Measurements from ENCODE around the gene AP1AR. TPM values are rescaled to one million over a fixed set of nuclear protein-coding genes. Genes with fewer than 3 reads are reported as not detected.
A peak's percentile ranks its signal among the peaks of the same experiment; 100 is the strongest.

AP1AR gene
- total and polyA plus RNA-seq, 2 donors (not counting 3 experiments of a cell fraction or from before 2014, with no cell fraction given), result 6.6 to 18.6 TPM

- ChIA-PET CTCF (interaction anchor here (0.7 to 2.0 kb wide), 17 partner anchors 8 to 337 kb away, joined by 3 to 44 read pairs (median 4); no protein-coding TSS in a partner anchor), POLR2A (no interaction called here)
- H3K9ac ChIP-seq (replicated peaks; ENCODE audit: extremely low read depth, insufficient read depth, low read length), result no peak overlapping the region
- H3K4me2 ChIP-seq (ENCODE audit: insufficient read depth, low read length), result no peak overlapping the region
- no peaks in the 10 kb centered on the region for H3K4me1 ChIP-seq (ENCODE audit: control insufficient read depth, extremely low read depth, insufficient read depth, low read length)
- intact Hi-C loops (cut with micrococcal nuclease) (loop anchor here (1.0 kb wide), 1 partner anchor 168 kb away; no protein-coding TSS in a partner anchor), dilution Hi-C loops (cut with MboI; ENCODE audit: extremely low pct_ligation_motif_present, low sequenced_read_pairs) (no loop called here)
- FAIRE-seq (no peak), DNase-seq (ENCODE audit: low read depth, low spot score) (peak; percentile 50)
- peaks cover 3 to 12% of the 10 kb centered on the region in 2 experiments for H3K36me3 ChIP-seq (ENCODE audit: control insufficient read depth in 2 of 2, extremely low read depth in 1 of 2, insufficient read depth in 2 of 2, low read length in 2 of 2)
- H3K27me3 ChIP-seq (ENCODE audit: control insufficient read depth in 2 of 2, insufficient read depth in 2 of 2, low read length in 2 of 2), result no peaks in the 10 kb centered on the region
- H3K9me1 ChIP-seq (replicated peaks; ENCODE audit: control insufficient read depth, extremely low read depth, insufficient read depth, low read length), result no peaks in the 10 kb centered on the region
- H3K4me3 ChIP-seq (replicated peaks in 1 of 3; ENCODE audit: insufficient read depth in 1 of 3, low read depth in 1 of 3, low read length in 3 of 3), result no peak overlapping the region
- H4K20me1 ChIP-seq (replicated peaks; ENCODE audit: control insufficient read depth, extremely low read depth, insufficient read depth, low read length), result no peaks in the 10 kb centered on the region
- no peak for TF ChIP-seq POLR2A (IDR thresholded peaks at IDR 0.05; ENCODE audit: low read depth, low read length)
- TF ChIP-seq, protein P1, sequence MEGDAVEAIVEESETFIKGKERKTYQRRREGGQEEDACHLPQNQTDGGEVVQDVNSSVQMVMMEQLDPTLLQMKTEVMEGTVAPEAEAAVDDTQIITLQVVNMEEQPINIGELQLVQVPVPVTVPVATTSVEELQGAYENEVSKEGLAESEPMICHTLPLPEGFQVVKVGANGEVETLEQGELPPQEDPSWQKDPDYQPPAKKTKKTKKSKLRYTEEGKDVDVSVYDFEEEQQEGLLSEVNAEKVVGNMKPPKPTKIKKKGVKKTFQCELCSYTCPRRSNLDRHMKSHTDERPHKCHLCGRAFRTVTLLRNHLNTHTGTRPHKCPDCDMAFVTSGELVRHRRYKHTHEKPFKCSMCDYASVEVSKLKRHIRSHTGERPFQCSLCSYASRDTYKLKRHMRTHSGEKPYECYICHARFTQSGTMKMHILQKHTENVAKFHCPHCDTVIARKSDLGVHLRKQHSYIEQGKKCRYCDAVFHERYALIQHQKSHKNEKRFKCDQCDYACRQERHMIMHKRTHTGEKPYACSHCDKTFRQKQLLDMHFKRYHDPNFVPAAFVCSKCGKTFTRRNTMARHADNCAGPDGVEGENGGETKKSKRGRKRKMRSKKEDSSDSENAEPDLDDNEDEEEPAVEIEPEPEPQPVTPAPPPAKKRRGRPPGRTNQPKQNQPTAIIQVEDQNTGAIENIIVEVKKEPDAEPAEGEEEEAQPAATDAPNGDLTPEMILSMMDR (IDR thresholded peaks at IDR 0.05; ENCODE audit: extremely low read depth in 1 of 2, insufficient read depth in 1 of 2, low read depth in 1 of 2, low read length in 2 of 2), result peak; percentile 17 to 25
- no peak overlapping the region for H3K27ac ChIP-seq (ENCODE audit: insufficient read depth, low read depth, low read length)
- H3K79me2 ChIP-seq (ENCODE audit: control insufficient read depth, insufficient read depth, low read length), result no peaks in the 10 kb centered on the region
- BruUV-seq (replicated peaks), result no TSS peak
- no peaks in the 10 kb centered on the region for H3K9me3 ChIP-seq (replicated peaks; ENCODE audit: control insufficient read depth, insufficient read depth, low read length)
- no peak overlapping the region for H2AFZ ChIP-seq (ENCODE audit: low read depth, low read length)
Measured at GRCh38 chr4:112266823-112267222, 35.2 kb downstream of the AP1AR start.

DNA sequence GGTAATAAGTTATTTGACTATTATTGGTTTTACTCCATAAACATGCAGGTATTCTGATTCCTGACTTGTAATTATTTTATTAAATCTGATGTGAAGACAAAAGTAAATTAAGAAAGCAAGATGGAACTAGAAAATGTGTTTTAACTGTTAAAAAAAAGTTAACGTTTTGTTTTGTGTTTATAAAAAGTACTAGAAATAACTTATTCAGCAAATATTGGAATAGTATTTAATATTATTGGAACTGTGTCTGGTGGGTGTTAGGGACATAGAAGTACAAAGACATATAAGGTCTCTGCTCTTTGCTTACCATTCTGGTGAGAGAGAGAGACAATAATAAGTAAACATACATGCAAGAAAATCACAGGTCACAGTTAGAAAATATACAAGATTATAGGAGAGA is 38.5 kb downstream of the AP1AR start:
- intact Hi-C loops (cut with micrococcal nuclease) (loop anchor here (2.0 kb wide), 1 partner anchor 15 kb away; the partner anchor contains the start of gene TIFA), dilution Hi-C loops (cut with MboI; ENCODE audit: extremely low pct_ligation_motif_present, low sequenced_read_pairs) (no loop called here)
- H4K20me1 ChIP-seq (replicated peaks; ENCODE audit: control insufficient read depth, extremely low read depth, insufficient read depth, low read length), result no peaks in the 10 kb centered on the region
- peaks cover 1% of the 10 kb centered on the region for H3K79me2 ChIP-seq (ENCODE audit: control insufficient read depth, insufficient read depth, low read length)
- TF ChIP-seq, protein P2, sequence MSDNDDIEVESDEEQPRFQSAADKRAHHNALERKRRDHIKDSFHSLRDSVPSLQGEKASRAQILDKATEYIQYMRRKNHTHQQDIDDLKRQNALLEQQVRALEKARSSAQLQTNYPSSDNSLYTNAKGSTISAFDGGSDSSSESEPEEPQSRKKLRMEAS (IDR thresholded peaks at IDR 0.05; ENCODE audit: insufficient read depth, insufficient read length), result no peak
- TF ChIP-seq MYC (IDR thresholded peaks at IDR 0.05; ENCODE audit: low read depth, low read length) (no peak), POLR2AphosphoS5 (IDR thresholded peaks at IDR 0.05; ENCODE audit: insufficient read depth, low read depth, low read length) (no peak), POLR2A (IDR thresholded peaks at IDR 0.05; ENCODE audit: low read depth, low read length) (no peak), JUN (IDR thresholded peaks at IDR 0.05; ENCODE audit: borderline replicate concordance, insufficient read depth, insufficient read length, low read depth) (no peak), GATA2 (IDR thresholded peaks at IDR 0.05; ENCODE audit: insufficient read depth, insufficient read length, low read depth, low read length) (no peak), FOS (IDR thresholded peaks at IDR 0.05; ENCODE audit: borderline replicate concordance, insufficient read depth, low read length) (no peak), EZH2 (IDR thresholded peaks at IDR 0.05; ENCODE audit: borderline replicate concordance, low read depth, low read length, severe bottlenecking) (no peak)
- TF ChIP-seq, protein P1 (IDR thresholded peaks at IDR 0.05; ENCODE audit: extremely low read depth in 1 of 2, insufficient read depth in 1 of 2, low read depth in 1 of 2, low read length in 2 of 2), result no peak
- CTCF ChIA-PET, result interaction anchor here (1.0 kb wide), 1 partner anchor 170 kb away, joined by 3 read pairs; no protein-coding TSS in a partner anchor
- no peak overlapping the region for H2AFZ ChIP-seq (ENCODE audit: low read depth, low read length)
- FAIRE-seq, result no peak
- no TSS peak for BruUV-seq (replicated peaks)
- H3K27ac ChIP-seq (ENCODE audit: insufficient read depth, low read depth, low read length), result no peak overlapping the region
- no peaks in the 10 kb centered on the region for H3K27me3 ChIP-seq (ENCODE audit: control insufficient read depth in 2 of 2, insufficient read depth in 2 of 2, low read length in 2 of 2)
- no peak overlapping the region for H3K4me3 ChIP-seq (replicated peaks in 1 of 3; ENCODE audit: insufficient read depth in 1 of 3, low read depth in 1 of 3, low read length in 3 of 3)
- H3K9me1 ChIP-seq (replicated peaks; ENCODE audit: control insufficient read depth, extremely low read depth, insufficient read depth, low read length), result no peaks in the 10 kb centered on the region
- H3K4me2 ChIP-seq (ENCODE audit: insufficient read depth, low read length), result no peak overlapping the region
- peaks cover 0 to 8% of the 10 kb centered on the region in 2 experiments for H3K36me3 ChIP-seq (ENCODE audit: control insufficient read depth in 2 of 2, extremely low read depth in 1 of 2, insufficient read depth in 2 of 2, low read length in 2 of 2)
- DNase-seq (ENCODE audit: low read depth, low spot score), result no peak
- peaks cover 4% of the 10 kb centered on the region for H3K4me1 ChIP-seq (ENCODE audit: control insufficient read depth, extremely low read depth, insufficient read depth, low read length)
- POLR2A ChIA-PET, result no interaction called here
- H3K9ac ChIP-seq (replicated peaks; ENCODE audit: extremely low read depth, insufficient read depth, low read length), result no peak overlapping the region
- no peaks in the 10 kb centered on the region for H3K9me3 ChIP-seq (replicated peaks; ENCODE audit: control insufficient read depth, insufficient read depth, low read length)
